T-helper 1 cell treated with Interleukin-12 subunit alpha and Interleukin-12 subunit beta and Interleukin-4 antibody, amounts not matched to agents 30 ng/mL and 1 ng/mL, for 36 hours (primary cell): ENCODE data around the gene SCAMP2. TPM values are rescaled to one million over a fixed set of nuclear protein-coding genes. Genes with fewer than 3 reads are reported as not detected.

Source experiments
- intact Hi-C: fragments of 100-400 bp; cut with micrococcal nuclease; formaldehyde crosslinking; loops from one replicate; pipeline ENCODE4 v1.15.1; 2024
- total RNA-seq: library from RNA; stranded (reverse); gene quantifications from 2 replicates; pipeline ENCODE4 v1.2.3, GENCODE V29; 2022

The SCAMP2 gene
- total RNA-seq, 1 donor from 2014 or later = 156 TPM

DNA sequence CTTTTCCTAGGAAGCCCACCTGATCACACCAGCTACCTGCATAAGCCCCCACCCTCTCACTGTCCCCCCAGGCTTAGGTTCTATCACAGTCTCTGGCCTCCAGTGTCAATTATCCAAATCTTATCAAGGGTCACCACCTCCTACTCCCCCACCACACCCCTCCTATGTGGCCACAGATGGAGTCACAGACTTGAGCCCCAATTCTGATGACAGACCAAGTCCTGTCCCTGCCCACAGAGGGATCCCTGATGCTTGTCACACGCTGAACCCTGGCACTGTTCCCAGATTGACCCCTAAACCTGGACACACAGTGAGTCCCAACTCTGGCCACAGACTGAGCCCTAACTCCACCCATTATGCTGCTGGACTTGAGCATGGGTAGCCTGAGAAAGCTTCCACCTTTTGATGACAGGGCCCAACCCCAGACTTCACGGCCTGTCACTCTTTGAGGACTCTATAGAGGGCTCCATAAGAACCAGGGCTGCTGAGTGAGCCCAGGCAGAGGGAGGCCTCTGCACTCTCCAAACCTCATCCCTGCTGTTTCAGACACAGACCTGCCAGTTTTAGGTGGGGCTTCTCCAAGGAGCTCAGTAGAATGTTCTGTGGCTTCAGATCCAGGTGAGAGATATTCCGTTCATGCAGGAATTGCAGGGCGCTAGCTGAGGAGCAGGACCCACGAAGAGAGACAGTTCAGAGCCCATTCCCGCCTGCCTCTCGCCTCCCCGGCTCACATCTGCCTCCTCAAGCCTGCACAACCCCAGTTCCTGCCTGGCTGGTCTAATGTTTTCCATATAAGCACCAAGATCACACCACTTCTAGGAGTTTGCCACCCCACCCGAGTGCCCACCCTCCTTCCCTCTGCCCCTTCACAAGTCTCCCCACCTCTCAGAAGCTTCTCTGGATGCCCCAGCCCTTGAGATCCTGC, 32.1 kb downstream of the SCAMP2 start:
- intact Hi-C loops = no loop called here

- intact Hi-C loops = no loop called here
Observed at GRCh38 chr15:74839526-74840395, 33.4 kb downstream of the SCAMP2 start.

- intact Hi-C loops = no loop called here
Observed at GRCh38 chr15:74838746-74839525, 34.2 kb downstream of the SCAMP2 start.

GRCh38 chr15:74838137-74838516, 35.0 kb downstream of the SCAMP2 start:
- intact Hi-C loops = no loop called here

GRCh38 chr15:74837482-74838136, 35.6 kb downstream of the SCAMP2 start:
- intact Hi-C loops = no loop called here

DNA sequence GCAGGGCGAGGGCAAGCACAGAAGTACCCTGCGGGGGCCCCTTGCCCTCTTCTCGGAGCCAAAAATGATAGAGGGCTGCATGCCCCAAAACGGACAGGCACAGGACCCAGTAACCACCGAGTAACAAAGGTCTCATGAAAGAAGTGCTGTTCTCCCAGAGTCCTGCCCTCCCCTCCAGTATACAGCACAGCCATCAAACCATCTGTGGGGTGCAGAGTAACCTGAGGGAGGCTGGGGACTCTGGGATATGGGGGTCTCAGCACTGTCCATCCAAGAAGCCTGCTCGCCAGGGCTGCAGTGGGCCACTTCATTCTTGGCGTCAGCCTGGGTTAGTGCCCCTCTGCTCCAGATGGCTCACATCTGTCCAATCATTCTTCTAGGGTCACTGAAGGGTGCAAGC, 36.3 kb downstream of the SCAMP2 start:
- intact Hi-C loops = no loop called here

DNA sequence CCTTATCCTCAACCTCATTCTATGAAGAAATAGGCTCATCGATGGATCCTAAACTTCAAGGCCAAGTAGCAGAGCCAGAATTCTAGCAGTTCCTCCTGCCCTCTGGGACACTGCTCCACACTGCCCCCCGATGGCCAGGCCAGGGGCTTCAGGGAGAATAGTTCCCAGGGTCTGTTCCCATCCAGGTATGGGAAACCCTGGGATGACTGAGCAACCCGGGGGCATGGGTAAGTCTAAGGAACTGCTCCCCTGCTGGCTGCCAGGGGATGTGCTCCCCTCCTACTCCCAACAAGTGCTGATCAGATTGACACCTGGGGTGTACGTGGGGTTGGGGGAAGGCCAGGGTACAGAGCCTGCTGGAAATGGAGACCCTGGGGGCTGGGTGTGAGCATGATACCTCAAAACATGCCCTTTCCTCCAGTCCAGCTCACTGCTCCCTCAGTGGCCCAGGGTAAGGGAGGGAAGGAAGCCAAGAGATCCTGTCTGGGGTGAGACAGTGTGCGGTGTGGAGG, 37.8 kb downstream of the SCAMP2 start:
- intact Hi-C loops = loop anchor here (1.0 kb wide), 2 partner anchors 64 to 200 kb away; no protein-coding TSS in a partner anchor

DNA sequence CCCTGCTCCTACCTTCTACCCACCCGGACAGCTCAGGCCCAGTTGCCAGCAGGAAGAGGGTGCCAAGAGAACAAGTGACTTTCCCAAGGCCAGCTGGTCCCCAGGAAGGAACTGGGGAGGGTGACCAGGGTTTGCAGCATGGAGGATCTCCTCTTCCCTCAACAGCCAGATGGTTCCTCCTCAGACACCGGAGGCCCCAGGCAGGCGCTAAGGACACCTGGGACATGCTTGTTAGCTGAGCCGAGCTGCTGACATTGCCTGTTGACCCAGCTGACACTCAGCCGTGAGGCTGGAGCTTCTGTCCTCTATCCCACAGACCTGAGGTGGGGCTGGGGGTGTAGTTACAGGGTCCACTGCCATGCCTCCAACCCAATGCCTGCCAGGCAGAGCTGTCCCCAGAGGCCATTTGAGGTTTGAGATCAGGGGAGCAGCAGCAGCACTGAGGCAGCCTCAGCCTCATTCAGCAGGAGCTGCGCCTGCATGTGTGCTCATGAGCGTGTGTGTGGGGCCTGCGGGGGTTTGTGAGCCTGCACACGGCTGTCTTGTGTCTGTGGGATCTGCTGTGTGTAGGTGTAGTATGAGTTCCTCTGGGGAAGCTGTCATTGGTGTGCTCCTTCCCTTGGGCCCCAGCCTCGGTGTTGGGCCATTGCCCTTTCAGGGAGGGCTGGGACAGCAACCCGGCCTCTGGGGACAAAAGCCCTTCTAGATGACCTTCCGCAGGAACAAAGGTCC, 39.6 kb downstream of the SCAMP2 start:
- intact Hi-C loops = no loop called here

GRCh38 chr15:74832826-74833225, 40.3 kb downstream of the SCAMP2 start:
- intact Hi-C loops = no loop called here

DNA sequence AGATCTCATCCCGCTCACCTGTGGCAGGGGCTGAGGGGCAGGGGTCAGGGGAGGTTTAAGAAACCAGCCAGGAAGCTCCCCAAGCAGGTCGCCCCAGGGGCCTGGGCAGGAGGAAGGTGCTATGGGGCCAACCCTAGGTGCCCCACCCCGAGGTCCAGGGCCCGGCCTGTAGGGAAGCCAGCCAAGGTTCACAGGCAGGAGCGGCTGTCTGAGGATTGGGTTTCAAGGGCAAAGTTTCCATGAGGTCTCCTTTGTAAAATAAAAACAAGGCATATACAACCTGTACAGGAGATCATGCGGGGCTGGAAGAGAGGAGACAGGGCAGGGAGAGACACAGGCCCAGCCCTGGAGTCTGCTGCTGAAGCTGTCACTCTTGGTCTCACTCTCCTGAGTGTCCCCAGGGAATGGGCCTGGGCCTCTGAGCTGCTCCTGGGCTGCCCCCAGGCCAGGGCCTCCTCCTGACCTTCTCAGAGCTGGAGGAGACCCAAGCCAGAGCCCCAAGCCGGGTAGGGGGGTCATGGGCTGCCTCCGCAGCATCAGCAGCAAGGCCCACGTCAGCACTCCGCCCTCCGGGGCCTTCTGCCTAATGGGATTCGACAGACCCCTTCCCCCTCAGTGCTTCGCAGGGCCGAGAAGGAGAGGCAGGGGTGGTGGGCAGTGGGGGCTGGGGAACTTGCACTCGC, 41.2 kb downstream of the SCAMP2 start:
- intact Hi-C loops = no loop called here

DNA sequence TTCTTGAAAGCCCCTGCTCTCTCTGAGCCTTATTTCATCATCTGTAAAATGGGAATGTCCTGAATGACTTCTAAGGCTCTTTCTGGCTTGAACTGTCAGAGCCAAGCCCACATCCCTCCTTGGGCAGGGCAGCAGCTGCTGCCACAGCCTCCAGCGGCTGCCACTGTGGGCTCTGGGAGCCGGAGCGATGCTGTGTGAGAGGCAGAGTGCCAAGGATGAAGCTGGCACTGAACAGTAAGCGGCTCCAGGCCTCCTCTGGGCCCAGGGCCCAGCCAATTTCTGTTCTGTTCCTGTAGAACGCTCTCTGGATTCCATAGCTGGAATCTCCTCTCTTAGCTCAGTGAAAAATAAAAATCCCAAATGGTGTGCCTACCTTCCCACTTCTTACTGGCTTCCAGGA, 42.3 kb downstream of the SCAMP2 start:
- intact Hi-C loops = no loop called here

DNA sequence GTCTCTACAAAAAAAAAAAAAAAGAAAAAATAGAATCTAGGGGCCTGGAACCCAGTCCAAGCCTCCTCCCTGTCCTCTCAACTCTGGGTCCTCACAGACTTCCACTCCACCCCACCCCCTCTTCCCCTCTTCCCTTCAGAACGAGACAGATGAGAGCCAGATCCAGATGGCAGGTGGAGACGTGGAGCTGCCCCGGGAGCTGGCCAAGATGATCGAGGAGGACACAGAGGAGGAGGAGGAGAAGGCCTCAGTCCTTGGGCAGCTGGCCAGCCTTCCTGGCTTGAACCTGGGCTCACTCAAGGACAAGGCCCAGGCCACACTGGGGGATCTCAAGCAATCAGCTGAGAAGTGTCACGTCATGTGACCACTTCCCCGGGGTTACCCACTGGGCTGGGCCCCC, 43.2 kb downstream of the SCAMP2 start:
- intact Hi-C loops = no loop called here

GRCh38 chr15:74829486-74829885, 43.7 kb downstream of the SCAMP2 start:
- intact Hi-C loops = no loop called here

DNA sequence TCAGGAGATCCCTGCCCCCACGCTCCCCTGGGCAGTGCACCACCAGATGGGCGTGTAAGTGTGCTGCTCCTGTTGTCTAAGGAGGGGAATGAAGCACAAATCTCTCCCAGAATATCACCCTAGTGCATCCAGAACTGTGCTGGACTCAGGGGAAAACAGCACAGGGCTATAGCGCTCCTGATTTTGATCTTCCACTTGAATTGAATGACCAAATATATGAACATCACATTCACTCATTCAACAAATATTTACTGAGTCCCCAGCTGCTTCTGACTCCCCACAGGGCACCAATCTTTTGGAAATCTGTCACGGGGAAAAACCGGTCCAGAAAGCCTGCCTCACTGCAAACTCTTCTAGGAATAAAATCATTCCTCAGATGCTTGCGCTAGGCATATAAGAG, 44.3 kb downstream of the SCAMP2 start:
- intact Hi-C loops = no loop called here

DNA sequence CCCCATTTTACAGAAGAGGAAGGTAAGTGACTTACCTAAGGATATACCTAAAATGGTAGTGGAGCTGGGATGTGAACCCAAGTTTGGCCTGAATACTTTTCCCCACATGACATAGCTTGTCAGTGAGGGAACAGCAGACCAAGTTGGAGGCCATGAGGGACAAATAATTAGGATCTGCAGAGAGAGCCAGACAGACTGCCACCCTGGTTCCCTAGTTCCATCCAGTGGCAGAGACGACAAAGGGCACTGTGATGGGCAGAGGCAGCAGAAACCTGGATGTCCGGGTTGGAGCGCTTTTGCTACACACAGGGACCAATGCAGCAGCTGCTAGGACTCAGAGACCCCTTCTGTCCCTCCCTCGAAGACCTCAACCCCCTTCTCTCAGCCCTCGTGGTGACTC, 45.6 kb downstream of the SCAMP2 start:
- intact Hi-C loops = no loop called here

- intact Hi-C loops = no loop called here
Observed at GRCh38 chr15:74826921-74827320, 46.2 kb downstream of the SCAMP2 start.

- intact Hi-C loops = no loop called here
Observed at GRCh38 chr15:74826364-74826819, 46.8 kb downstream of the SCAMP2 start, which contains the start of gene CPLX3. Gene CPLX3, plus strand, starts transcription at chr15:74826627. Its CDS starts 77 bp downstream, at chr15:74826704.

DNA sequence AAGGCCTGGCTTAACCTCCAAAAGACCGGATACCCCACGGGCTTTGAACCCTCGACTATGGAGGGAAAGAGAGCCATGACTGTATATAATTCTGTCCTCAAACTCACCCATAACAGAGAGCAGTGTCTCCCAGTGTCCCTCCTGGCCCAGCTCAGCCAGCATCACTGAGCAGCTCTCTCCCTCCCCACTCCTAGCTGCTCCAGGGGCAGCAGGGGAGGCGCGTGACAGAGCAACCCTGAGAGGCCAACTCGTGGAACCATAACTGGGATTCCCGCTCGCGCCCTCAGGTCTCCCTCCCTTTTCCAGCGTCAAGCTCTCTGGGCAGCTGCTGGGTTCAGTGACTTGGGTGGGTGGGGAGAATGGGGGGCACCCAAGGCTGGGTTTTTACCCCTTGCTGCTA, 47.3 kb downstream of the SCAMP2 start:
- intact Hi-C loops = no loop called here

DNA sequence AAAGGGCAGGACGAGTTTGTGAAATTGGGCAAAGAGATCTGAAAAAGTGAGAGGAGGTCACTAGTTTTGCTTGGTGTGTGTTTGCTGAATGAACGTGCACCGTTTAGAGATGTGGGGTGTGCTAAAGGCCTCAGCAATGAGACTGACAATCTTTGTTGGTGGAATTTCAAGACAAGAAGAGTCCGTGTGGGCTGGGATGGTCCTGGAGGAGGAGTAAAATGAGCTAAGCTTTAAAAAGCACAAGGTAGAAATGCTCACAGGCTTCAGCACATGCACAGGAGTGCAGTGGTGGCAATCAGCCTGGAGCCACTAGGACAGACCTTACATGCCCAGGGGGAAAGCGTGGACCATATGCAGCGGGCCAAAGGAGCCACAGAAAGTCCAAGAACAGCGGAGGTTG, 48.2 kb downstream of the SCAMP2 start:
- intact Hi-C loops = no loop called here
